ENCODE results near the gene DYSF.

The DYSF gene

DNA sequence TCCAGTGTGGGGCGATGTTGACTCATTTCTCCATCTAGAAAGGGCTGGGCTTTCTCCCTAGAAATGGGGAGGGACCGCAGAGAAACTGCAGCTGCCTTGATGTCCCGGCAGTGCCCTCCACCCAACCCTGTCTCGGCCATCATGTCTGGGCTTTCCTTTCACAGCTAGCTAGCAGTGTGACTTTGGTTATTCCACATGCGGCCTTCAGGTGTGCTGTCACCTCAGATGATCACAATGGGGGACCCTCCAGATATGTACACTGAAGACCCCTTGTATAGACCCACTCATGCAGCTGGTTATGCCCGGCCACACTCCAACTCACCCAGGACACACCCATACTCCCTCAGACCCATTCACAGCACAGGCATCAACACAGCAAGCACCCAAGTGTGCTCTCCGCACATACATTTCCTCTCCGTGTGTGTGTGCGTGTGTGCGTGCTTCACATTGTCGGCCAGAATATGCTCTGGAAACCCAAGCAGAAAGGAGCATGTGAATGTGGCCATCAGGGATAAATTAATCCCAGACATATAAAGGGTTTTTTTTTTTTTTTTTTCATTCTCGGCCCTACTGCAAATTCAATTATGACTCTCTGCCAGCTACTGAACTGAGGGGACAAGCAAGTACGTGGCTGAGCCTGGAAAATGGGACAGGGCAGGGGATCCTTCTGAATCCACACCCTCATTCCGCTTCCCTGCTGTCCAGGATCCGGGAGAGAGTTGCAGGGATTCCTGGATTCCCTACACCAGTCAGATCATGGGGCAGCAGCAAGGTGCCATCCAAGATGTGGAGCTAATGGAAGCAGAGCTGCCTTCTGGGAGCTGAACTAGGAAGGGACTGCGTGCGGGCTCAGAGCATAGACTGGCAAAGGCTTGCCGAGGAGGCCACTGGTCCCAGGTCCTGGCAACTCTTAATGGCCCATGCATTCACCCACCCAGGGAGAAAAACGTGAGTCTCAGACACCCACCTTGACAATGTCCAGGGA, 240.2 kb downstream of the DYSF start:
- Mint-ChIP-seq H3K27ac (no peak overlapping the region), H3K36me3 (ENCODE audit: low read depth) (no peaks in the 10 kb centered on the region), H3K4me3 (no peak overlapping the region), H3K9me3 (peaks cover 8% of the 10 kb centered on the region), H3K27me3 (ENCODE audit: low read depth, poor library complexity) (peaks cover 44% of the 10 kb centered on the region), H3K4me1 (peaks cover 29% of the 10 kb centered on the region)
- DNase-seq: no peak
- no peak for TF ChIP-seq CTCF (IDR thresholded peaks at IDR 0.05)

GRCh38 chr2:71694501-71695234, 241.3 kb downstream of the DYSF start:
- H3K27me3 Mint-ChIP-seq (ENCODE audit: low read depth, poor library complexity): peaks cover 44% of the 10 kb centered on the region

DNA sequence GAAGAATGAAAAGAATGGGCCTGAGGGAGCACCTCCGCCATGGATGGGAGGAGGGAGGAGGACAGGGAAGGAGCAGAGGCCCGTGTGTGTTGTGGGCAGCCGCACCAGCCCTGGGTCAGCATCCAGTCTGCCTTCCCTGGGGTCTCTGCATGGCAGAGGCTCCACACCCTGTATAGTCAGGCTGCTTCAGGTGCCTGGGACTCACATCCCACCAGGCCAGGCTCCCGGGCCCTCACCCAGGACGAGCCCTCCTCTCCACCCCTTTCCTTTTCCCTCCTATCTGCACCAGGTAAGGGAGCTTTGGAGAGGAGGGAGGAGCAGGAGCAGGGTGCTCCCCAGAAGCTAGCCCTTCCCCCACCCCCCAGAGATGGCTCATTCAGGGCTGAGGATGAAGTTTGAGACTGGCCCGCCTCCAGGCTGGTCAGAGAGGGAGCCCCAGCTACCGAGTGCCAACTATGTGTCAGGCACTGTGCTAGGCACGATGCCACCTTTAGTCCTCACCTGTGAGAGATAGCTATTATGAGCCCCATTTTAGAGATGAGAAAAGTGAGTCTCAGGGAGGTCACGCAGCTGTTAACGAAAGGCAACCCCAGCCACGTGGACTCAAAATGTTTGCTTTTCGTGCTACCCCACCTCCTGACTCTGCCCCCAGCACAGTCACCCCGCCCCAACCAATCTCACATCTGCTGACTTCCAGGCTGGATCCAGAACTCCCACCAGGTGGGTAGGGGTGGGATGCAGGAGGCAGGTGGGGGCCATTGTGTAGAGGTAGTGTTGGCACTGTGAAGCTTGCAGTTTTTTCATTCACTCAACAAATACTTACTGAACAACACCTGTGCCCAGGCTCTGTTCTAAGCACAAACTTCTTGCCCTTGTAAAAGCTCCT, 242.1 kb downstream of the DYSF start:
- peaks cover 40% of the 10 kb centered on the region for H3K27me3 Mint-ChIP-seq (ENCODE audit: low read depth, poor library complexity)
- TF ChIP-seq CTCF (IDR thresholded peaks at IDR 0.05): no peak
- no peak overlapping the region for H3K4me3 Mint-ChIP-seq
- no peaks in the 10 kb centered on the region for H3K36me3 Mint-ChIP-seq (ENCODE audit: low read depth)
- DNase-seq: no peak
- peaks cover 47% of the 10 kb centered on the region for H3K4me1 Mint-ChIP-seq
- H3K9me3 Mint-ChIP-seq: peaks cover 14% of the 10 kb centered on the region
- no peak overlapping the region for H3K27ac Mint-ChIP-seq

More at GRCh38 chr2:71694501-71695234, 241.3 kb downstream of the DYSF start:
- DNase-seq: no peak
- Mint-ChIP-seq H3K27ac (no peak overlapping the region), H3K36me3 (ENCODE audit: low read depth) (no peaks in the 10 kb centered on the region), H3K4me3 (no peak overlapping the region), H3K4me1 (peaks cover 40% of the 10 kb centered on the region), H3K9me3 (peaks cover 14% of the 10 kb centered on the region)
- TF ChIP-seq CTCF (IDR thresholded peaks at IDR 0.05): no peak

DNA sequence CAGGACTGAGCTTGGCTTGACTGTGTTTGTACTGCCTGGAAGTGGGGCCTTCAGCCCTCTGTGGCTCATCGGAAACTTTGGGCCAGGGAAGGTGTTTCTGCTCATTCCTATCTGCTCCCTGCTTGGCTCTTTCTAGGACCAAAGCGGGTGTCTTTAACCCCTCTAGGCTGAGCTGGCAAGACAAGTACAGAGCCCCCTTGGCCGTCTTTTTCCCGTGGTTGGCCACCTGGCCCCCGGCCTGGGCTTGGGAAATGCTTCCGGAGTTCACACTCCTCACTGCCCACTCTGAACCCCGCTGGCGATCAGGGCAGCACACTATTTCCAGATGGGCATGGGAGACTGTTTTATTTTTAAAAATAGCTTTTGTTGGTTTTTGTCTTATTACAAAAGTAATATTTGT, 243.0 kb downstream of the DYSF start:
- no peak for DNase-seq
- Mint-ChIP-seq H3K4me3 (no peak overlapping the region), H3K9me3 (peaks cover 14% of the 10 kb centered on the region), H3K36me3 (ENCODE audit: low read depth) (no peaks in the 10 kb centered on the region), H3K27me3 (ENCODE audit: low read depth, poor library complexity) (peaks cover 34% of the 10 kb centered on the region), H3K4me1 (peaks cover 49% of the 10 kb centered on the region), H3K27ac (no peak overlapping the region)
- TF ChIP-seq CTCF (IDR thresholded peaks at IDR 0.05): no peak

DNA sequence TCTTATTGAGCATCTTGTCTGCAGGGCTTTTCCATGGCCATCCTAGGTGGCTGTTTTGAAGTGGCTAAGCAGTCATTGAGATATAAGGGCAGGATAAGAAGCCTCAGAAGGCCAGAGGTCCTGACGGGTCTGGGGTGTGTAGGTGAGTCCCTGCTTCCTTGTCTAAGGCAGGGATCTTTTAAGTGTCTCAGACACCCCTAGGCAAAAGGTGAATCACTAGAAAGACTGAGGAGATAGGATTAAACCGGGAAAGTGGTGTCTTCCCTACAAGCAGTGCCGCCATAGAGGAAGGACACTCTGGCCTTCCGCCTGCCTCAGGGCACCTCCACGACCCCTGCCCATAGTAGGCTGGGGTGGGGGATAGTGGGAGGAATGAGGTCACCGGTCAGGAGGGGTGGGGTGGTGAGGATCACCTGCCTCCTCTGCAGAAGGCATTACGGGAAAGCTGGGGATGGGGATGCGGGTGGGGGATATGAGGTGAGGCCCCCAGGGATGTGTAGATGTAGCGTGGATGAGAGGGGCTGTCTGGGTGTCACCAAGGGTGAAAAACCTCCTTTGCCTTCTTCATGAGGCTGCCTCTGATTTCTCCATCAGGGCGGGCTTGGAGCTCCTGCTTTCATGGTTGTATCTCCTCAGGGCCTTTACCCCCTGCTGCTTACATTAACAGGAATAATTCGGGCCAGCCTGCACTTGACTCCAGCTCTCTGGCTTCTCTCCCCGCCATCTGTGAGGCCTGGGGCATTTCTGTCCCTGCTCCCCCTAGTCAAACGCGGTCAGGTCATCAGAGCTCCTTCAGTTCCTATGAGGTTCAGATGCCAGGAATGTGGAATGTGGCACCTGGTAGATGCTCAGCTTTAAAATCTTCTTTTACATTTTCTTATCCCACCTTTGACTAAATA, 244.0 kb downstream of the DYSF start:
- Mint-ChIP-seq H3K9me3 (peaks cover 14% of the 10 kb centered on the region), H3K4me3 (no peak overlapping the region), H3K27me3 (ENCODE audit: low read depth, poor library complexity) (peaks cover 35% of the 10 kb centered on the region), H3K36me3 (ENCODE audit: low read depth) (no peaks in the 10 kb centered on the region), H3K27ac (peak overlapping the region; percentile 5), H3K4me1 (peaks cover 46% of the 10 kb centered on the region)
- TF ChIP-seq CTCF (IDR thresholded peaks at IDR 0.05): no peak
- no peak for DNase-seq
